SIG-M5 (cell line): ENCODE results near the gene CD300LD.

Source experiments
- DNase-seq: peaks from one replicate; lab custom pipeline; 2025; lab: John Stamatoyannopoulos, UW

CD300LD gene

GRCh38 chr17:74543891-74544760 is 48.0 kb downstream of the CD300LD start:
- DNase-seq: no peak

- no peak for DNase-seq
Observed at GRCh38 chr17:74543406-74543805, 48.7 kb downstream of the CD300LD start.

GRCh38 chr17:74542727-74543383 is 49.2 kb downstream of the CD300LD start:
- no peak for DNase-seq

- no peak for DNase-seq
Observed at GRCh38 chr17:74542166-74542565, 49.9 kb downstream of the CD300LD start.

GRCh38 chr17:74541176-74542111 is 50.6 kb downstream of the CD300LD start:
- DNase-seq: no peak

DNA sequence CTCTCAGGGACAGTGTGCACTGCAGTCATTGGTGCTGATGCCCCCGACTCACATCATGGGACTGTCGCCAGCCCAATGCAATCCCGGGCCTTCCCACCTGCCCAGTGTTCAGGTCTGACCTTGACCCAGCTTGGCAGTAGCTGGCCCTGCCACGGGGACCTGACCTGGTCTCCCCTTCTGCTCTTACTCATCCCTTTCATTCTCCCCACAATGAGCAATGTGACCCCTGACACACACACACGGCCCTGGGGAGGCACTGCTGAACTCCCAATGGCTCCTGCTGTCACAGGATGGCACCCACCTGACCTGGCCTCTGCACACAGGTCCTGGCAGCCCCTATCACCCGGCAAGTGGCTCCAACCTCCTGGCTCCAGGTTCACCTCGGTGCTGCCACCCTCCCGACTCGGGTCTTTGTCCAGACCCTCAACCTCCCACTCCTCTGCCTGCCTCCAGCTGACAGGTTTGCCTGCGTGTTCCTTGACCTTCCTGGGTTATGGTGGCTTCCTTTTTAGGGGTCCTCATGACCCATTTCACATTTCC is 52.7 kb downstream of the CD300LD start:
- DNase-seq: no peak

- no peak for DNase-seq
Observed at GRCh38 chr17:74536890-74537289, 55.2 kb downstream of the CD300LD start.

DNA sequence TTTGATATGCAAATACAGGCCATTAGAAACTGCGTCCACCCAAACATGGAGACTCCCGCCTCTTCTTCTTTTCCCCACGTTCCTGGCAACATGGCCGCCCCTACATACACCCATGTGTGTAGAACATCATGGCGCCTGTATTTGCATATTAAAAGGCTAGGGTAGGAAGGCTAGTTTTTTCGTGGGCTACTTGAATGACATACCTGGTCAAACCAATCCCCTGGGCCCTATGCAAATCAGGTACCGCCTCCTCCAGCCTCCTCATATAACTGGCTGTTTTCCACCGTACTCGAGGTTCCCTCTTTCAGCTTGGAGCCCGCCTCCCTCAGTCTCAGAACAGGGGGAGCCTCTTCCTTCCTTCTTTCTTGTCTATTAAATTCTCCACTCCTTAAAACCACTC is 60.0 kb downstream of the CD300LD start:
- DNase-seq: peak; percentile 98

GRCh38 chr17:74531231-74531761 is 60.8 kb downstream of the CD300LD start, which contains the start of gene CD300LB:
TSS of gene CD300LB (minus strand) at chr17:74531475. CDS start at chr17:74531350, 125 bp downstream.
- no peak for DNase-seq

- no peak for DNase-seq
Observed at GRCh38 chr17:74530831-74531150, 61.3 kb downstream of the CD300LD start.
